Activated effector memory CD4-positive, alpha-beta T cell treated with Interleukin-2 at 50 U/mL for 16 hours (primary cell): ENCODE data around the gene ZNF724.
"Not testable (repeated sequence)": the region's sequence is repeated elsewhere in the genome, so short reads cannot be mapped to it uniquely, and the experiment has no call there.

Experiments
- DNase-seq: peaks from one replicate; pipeline ENCODE4 v3.0.0-alpha.2; 2020

Gene ZNF724

DNA sequence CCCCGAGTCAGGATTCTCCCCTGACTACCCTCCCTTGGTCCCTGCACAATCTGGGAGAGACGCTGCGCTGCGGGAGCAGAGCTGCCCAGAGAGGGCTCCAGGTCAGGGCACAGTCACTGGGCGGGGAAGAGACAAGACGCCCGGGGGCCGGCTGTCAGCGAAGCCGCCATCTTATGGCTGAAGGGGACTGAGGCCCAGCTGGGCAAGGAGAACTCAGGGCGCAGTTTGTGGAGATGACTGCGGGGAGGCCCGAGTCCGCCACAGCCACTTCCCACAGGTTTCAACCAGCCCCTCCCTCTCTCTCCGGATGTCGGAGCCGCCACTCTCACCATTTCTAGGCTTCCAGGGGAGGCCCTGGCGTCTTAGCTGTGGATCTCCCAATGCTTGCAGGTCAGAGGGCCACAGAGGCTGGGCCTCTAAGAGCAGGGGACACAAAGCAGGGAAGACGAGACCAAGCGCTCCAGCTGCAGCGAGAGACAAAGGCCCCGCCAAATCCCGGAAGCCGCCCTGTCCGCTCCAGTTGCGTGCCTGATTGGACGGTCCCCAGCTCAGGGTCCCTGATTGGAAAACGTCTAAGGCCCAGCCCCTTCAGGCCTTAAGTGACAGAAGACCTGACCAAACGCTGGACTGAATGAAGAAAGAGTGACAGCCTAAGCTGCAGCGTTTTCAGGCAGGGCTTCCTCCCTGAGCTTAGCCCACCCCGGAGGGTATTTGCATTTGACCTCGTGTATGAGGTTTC, at the start of gene ZNF724:
ZNF724 (minus strand) TSS at position 484 of the 739 bp plus-strand sequence; CDS start at position 332, 152 bp downstream.
- peak; percentile 80 for DNase-seq

DNA sequence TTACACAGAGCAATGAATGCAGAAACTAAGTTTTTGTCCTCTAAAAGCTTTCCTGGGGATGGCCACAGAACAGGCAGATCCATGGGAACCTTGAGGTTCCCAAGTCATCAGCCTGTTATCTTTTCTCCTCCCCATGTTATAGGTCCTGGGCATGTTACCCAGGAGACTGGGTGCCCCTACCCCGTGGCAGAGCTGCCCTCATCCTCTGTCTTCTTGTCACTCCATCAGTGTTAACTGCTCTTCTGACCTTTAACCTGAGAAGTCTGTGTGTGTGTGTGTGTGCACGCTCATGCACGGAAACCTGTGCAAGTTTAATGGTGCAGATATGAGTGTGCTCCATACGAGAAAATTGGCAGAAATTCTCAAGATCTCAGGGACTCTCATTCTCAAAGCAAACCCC, 43.9 kb upstream of the ZNF724 start:
- DNase-seq = no peak

DNA sequence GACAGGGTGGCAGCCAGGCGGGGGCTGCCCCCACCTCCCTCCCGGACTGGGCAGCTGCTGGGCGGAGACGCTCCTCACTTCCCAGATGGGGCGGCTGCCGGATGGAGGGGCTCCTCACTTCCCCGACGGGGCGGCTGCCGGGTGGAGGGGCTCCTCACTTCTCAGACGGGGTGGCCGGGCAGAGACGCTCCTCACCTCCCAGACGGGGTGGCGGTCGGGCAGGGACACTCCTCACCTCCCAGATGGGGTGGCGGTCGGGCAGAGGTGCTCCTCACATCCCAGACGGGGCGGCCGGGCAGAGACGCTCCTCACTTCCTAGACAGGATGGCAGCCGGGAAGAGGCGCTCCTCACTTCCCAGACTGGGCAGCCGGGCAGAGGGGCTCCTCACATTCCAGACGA, 39.8 kb upstream of the ZNF724 start:
- not testable (repeated sequence) for DNase-seq

DNA sequence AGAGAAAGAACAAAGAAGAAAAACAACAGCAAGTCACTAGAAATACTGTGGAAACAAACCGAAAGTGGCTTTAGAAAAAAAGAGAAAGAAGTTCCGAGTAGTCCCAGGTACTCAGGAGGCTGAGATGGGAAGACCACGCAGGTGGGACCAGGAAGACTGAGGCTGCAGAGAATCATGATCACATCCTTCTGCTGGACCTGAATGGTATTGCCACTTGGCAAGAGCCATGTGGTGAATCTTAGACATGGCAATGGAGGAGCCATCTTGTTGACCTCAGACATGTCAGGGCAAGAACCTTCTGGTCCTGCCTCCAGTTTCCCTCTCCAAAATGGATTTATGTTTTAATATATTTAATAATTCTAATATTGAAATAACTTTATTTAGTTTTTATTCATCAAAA, 37.4 kb upstream of the ZNF724 start:
- DNase-seq = no peak

DNA sequence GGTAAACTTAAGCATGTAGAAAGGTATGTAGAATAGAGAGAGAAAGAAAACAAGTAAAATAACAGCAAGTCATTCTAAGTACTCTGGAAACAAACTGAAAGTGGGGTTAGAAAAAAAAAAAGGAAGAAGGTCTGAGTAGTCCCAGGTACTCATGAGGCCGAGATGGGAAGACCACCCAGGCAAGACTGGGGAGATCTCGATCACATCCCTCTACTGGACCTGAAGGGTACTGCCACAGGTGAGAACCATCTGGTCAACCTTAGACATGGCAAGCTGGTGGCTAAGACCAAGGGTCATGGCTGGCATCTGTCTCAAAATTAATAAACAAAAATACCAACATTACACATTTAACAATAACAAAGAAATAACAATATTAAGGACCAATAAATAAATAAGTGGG, 36.3 kb upstream of the ZNF724 start:
- DNase-seq = no peak

DNA sequence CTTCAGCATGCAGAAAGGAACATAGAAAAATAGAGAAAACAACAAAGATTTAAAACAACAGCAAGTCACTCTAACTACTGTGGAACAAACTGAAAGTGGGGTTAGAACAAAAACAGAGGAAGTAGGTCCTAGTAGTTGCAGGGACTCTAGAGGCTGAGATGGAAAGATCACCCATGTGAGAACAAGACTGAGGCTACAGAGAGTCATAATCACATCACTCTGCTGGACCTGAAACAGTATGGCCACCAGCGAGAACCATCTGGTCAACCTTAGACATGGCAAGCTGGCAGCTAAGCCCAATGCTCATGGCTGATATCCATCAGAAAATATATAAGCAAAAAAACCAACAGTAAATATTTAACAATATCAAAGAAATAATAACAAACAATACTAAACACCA, 35.8 kb upstream of the ZNF724 start:
- DNase-seq = no peak

DNA sequence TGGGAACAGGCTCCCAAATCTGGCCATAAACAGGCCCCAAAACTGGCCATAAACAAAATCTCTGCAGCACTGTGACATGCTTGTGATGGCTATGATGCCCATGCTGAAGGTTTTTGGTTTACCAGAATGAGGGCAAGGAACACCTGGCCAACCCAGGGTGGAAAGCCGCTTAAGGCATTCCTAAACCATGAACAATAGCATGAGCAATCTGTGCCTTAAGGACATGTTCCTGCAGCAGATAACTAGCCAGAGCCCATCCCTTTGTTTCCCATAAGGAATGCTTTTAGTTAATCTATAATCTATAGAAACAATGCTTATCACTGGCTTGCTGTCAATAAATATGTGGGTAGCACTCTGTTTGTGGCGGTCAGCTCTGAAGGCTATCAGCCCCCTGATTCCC, 35.1 kb upstream of the ZNF724 start:
- DNase-seq = not testable (repeated sequence)

DNA sequence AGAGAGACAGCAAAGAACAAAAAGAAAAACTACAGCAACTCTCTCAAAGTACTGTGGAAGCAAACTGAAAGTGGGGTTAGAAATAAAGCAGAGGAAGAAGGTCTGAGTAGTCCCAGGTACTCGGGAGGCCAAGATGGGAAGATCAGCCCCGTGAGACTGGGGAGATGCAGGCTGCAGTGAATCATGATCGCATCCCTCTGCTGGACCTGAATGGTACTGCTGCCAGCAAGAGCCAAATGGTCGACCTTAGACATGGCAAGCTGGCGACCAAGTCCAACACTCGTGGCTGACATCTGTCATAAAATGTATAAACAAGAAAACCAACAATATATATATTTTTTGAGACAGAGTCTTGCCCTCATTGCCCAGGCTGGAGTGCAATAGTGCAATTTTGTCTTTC, 33.7 kb upstream of the ZNF724 start:
- peak; percentile 42 for DNase-seq

DNA sequence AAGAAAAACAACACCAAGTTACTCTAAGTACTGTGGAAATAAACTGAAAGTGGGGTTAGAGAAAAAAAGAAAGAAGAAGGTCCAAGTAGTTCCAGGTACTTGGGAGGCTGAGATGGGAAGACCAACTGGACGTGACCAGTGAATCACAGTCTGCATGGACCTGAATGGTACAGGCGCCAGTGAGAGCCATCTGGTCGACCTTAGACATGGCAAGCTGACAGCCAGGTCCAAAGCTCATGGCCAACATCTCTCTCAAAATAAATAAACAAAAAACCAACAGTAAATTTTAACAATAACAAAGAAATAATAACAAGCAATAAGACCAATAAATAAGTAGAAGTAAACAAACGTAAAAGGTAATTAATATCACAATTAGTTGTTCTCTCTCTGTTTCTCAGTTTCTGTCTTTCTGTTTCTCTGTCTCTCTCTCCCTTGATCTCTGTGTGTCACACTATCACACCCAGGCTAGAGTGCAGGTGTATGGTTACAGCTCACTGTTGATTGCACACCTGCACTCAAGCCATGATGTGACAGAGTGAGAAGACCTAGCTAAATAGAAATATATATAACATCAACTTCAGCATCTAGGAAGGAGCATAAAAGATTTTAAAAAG, 31.6 kb upstream of the ZNF724 start:
- DNase-seq = no peak

DNA sequence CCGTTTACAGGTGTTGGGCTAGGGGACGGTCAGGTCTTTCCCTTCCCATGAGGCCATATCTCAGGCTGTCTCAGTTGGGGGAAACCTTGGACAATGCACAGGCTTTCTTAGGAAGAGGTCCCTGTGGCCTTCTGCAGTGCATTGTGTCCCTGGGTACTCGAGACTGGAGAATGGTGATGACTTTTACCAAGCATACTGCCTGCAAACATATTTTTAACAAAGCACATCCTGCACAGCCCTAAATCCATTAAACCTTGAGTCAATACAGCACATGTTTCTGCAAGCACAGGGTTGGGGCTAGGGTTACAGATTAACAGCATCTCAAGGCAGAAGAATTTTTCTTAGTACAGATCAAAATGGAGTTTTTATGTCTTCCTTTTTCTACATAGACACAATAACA, 27.9 kb upstream of the ZNF724 start:
- not testable (repeated sequence) for DNase-seq

DNA sequence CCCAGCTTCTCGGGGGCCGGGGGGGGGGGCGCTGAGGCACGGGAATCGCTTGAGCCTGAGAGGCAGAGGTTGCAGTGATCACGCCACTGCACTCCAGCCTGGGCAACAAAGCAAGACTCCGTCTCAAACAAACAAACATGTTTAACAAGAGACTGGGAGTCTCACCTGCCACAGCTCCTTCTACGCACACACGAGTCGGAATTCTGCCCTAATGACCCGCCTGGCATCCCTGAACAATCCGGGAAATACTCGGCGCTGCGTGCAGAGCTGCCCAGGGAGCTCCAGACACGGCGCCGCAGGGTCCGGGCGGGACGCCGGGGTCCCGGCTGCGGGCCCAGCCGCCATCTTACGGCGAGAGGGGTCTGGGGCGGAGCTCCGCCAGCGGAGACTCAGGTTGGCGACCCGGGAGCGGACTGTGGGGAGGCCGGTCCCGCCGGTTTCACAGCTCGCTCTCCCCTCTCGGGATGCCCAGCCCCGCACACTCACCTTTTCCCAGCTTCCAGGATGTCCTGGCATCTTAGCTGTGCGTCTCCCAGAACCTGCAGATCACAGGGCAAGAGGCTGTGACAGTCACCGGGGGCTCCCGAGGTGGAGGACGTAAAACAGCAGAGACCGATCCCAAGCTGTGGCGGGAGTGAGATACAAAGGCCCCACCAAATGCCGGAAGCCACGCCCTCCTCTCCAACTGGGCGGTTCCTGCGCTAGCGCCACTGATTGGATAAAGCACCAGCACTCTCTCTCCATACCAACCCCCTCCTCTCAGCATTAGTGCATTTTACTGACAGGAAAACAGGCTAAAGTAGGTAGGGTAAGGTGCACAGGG, 23.6 kb upstream of the ZNF724 start:
- peak; percentile 90 for DNase-seq

DNA sequence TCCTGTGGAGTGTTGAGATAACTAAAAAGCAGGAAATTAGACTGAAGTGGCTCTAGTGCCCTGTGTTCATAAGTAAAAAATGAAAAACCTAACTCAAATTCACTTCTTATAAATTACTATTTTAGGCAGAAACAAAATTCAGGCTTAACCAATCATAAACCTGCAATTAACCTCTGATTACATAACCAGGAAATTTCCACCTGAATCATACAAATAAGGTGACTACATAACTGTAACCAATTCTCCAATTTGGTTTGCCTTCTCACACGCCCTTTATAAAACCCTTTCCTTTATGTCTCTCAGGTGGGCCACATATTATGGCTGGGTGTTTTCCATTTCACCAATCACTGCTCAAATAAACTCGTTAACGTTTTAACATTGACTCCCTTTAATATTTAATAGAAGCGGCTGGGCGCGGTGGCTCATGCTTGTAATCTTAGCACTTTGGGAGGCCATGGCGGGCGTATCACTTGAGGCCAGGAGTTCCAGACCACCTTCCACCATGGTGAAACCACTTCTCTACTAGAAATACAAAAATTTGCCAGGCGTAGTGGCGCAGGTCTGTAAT, 22.9 kb upstream of the ZNF724 start:
- no peak for DNase-seq

DNA sequence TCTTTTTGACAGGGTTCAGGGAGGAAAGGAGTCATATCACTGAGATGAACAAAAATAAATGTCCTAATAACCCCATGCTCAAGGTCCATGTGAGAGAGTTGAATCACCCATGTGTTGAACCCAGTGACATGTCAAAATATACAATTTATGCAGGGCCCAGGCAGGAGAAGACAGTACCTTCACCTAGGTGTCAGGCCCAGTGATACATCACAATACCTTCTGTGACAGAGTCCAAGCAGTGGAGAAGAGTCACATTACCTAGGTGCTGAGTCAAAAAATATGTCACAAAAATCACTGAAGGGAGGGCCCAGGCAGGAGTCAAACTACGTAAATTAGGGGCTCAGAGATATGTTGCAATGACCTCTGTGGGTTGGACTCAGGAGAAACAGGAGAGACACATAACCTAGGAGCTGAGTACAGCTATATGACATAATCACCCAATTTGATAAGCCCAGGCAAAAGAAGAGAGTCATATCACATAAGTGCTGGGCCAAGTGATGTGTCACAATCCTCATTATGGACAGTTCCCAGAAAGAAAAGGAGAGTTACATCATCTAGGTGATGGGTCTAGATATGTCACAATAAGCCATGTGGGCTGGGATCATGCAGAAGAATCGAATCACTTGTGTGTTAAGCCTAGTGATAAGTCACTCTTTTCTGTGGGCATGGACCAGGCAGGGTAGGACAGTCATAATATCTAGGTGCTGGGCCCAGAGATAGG, 13.8 kb upstream of the ZNF724 start:
- DNase-seq = no peak

DNA sequence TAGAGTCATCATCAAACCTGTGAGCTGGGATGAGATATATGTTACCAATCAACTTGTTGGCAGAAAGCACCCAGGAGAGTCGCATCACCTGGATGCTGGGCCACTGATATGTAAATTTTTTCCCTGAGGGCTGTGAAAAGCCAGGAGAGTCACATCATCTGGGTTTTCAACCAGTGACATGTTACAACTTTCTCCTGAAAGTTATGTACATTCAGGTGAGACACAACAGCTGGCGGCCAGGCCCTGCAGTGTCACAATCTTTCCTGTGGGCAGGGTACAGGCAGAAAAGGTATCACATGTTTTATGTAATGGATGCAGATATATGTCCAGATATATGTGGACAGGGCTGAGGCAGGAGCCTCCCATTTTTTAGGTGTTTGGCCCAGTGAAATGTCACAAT, 13.2 kb upstream of the ZNF724 start:
- no peak for DNase-seq

DNA sequence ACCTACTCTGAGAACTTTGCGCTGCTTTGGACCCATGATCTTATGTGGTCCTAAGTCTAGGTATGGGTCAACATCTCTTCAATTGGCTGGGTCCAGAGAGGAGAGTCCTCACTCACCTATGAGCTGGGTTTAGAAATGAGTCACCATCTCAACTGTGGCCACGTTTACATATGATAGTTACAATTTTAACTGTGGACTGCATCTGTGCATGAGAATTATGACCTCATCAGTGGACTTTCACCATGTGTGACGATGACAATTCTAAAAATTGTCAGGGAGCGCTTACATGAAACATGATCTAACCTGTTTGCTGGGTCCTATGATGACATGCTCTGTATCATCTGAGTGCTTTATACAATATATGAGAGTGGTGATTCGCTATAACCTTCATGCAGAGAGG, 12.7 kb upstream of the ZNF724 start:
- DNase-seq = no peak

DNA sequence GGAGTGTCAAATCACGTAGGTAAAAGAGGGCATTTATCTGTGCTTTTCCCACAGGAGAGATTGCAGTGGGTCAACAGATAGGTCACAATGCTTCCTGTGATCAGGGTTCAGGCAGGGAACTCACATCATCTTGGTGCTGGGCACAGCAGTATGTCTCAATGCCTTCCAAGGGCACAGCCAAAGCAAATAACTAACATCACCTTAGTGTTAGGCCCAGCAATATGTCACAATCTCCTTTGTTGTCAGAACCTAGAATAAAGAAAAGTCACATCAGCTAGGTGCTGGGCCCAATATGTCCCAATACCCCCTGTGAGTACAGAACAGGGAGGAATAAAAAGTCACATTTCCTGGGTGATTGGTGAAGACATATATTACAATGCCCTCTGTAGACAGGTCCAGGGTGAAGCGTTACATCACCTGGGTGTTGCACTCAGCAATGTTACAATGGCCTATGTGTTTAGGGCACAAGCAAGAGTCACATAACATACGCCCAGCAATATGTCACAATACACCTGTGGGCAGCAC, 11.4 kb upstream of the ZNF724 start:
- DNase-seq = no peak

DNA sequence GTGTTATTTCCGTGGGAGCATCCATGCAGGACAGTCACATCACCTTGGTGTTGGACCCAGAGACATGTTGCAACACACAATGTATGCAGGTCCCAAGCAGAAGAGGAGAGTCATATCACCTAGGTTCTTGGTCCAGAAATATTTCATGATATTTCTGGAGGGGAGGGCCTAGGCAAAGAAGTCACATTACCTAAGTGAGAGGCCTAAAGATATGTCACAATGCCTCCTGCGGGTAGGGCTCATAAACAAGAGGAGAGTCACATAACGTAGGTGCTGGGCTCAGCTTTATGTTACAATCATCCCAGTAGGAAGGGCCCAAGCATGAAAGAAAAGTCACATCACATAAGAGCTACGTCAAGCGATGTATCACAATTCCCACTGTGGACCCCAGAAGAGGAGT, 10.8 kb upstream of the ZNF724 start:
- no peak for DNase-seq

DNA sequence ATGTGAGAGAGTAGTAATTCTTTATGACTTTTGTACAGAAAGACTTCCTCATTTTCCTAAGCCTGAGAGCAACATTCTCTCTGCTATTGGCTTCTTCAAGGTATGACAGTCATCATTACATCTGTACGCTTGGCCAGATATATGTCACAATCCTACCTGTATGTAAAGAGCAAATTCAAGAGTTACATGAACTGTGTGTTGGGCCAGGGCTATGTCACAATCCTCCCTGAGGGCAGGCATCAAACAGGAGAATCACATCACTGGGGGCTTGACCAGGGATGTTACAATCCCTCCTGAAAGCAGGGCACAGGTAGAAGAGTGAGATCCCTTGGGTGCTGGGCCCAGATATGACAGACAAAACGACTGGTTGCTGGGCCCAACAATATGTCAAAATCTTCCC, 9.8 kb upstream of the ZNF724 start:
- no peak for DNase-seq

DNA sequence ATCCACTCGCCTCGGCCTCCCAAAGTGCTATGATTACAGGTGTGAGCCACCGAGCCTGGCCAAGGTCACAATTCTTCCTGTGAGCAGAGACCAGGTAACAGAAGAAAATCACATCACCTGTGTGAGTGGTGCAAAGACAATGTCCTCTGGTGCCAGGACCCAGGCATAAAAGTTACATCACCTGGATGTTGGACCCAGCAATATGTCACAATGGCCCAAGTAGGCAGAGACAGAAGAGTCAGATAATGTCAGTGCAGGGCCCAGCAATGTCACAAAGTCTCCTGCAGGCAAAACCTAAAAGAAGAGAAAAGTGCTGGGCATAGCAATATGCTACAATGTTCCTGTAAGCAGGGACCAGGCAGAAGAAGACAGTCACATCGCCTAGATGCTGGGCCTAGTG, 5.5 kb upstream of the ZNF724 start:
- DNase-seq = no peak

DNA sequence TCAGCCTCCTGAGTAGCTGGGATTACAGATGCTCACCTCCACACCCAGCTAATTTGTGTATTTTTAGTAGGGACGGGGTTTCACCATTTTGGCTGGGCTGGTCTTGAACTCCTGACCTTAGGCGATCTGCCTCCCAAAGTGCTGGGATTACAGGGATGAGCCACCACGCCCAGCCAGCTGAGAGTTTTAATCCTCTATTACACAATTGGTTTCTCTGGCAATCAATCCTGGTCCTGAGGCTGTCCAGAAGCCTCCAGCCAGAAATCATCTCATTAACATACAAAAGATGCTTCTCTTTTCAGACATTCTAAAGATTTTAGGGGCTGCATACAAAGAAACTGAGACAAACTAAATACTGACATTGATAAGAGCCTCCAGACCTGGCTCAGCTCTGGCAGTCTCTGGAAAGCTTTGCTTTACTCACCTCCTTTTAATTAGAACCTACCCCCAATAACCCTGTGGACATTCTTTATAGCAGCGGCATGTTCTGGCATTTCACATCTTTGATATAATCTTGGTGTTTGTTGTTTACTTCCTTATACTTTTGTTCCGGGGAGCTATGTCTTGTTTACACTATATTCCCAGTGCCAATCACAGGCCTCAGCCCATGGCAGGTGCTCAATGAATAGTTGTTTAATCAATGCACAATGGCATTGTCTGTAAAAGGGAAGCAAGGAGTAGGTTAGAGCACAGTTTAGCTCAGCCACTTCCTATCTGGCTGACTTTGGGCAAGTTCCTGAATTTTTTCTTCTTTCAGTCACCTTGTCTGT, 4.1 kb upstream of the ZNF724 start:
- DNase-seq = no peak

DNA sequence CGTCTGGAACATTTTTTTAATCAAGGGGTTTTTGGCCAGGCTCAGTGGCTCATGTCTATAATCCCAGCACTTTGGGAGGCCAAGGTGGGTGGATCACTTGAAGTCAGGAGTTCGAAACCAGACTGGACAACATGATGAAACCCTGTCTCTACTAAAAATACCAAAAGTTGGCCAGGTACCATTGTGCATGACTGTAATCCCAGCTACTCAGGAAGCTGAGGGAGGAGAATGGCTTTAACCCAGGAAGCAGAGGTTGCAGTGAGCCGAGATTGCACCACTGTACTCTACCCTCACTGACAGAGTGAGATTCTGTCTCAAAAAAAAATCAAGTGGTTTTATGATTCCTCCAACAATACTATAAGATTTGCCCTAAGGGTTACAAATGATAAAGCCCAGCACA, 3.1 kb upstream of the ZNF724 start:
- DNase-seq = not testable (repeated sequence)

DNA sequence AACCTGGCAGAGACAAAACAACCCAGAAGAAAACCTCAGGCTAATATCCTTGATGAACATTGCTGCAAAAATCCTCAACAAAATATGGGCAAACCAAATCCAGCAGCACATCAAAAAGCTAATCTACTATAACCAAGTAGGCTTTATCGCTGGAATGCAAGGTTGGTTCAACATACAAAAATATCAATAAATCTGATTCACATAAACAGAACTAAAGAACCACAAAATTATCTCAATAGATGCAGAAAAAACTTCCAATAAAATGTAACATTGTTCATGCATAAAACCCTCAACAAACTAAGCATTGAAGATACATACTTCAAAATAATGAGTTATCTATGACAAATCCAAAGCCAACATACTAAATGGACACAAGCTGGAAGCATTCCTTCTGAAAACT, 8.8 kb downstream of the ZNF724 start:
- no peak for DNase-seq
